Prostate gland (tissue), 2 donors: ENCODE results near the gene SCLY.

ENCODE experiments used
- CTCF ChIP-seq, 4 experiments: fragments of 200-600 bp in 2 of 4; fragments of 450-650 bp in 2 of 4; sonication (generic) in 2 of 4; IDR thresholded peaks; 1 replicate in 3 of 4; 2 replicates in 1 of 4; pipeline ENCODE4 v1.5.1; 2016 to 2019; ENCODE audit warnings: antibody characterized with exemption in 4 of 4, mild to moderate bottlenecking in 2 of 4, moderate library complexity in 2 of 4
- POLR2AphosphoS5 ChIP-seq: sonication (generic); formaldehyde crosslinking; IDR thresholded peaks from one replicate; pipeline ENCODE4 v1.6.1; 2017; ENCODE audit warnings: antibody characterized with exemption

GRCh38 chr2:238114331-238114841 is 53.6 kb downstream of the SCLY start:
- no peak for TF ChIP-seq CTCF (IDR thresholded peaks at IDR 0.05)
- TF ChIP-seq POLR2AphosphoS5, result no peak
